NCI-H748 (cell line): ENCODE measurements around the gene PRKAR2B.
A peak's percentile ranks its signal among the peaks of the same experiment; 100 is the strongest.
"Not testable (repeated sequence)": the region's sequence is repeated elsewhere in the genome, so short reads cannot be mapped to it uniquely, and the experiment has no call there.

ENCODE experiments used
- DNase-seq: peaks from one replicate; lab custom pipeline; 2025; ENCODE audit not compliant: unreplicated experiment; lab: John Stamatoyannopoulos, UW

Gene PRKAR2B

GRCh38 chr7:107115762-107116540, 71.4 kb downstream of the PRKAR2B start:
- no peak for DNase-seq

GRCh38 chr7:107118109-107118900, 73.8 kb downstream of the PRKAR2B start:
- peak; percentile 5 for DNase-seq

GRCh38 chr7:107119376-107120105, 75.0 kb downstream of the PRKAR2B start:
- no peak for DNase-seq

GRCh38 chr7:107122486-107122911, 78.0 kb downstream of the PRKAR2B start:
- DNase-seq, result no peak

- no peak for DNase-seq
These were observed 78.9 kb downstream of the PRKAR2B start for GRCh38 chr7:107123392-107123791.

- DNase-seq, result peak; percentile 98
These were observed 81.0 kb downstream of the PRKAR2B start for GRCh38 chr7:107125475-107125874.

GRCh38 chr7:107128217-107128616, 83.7 kb downstream of the PRKAR2B start:
- DNase-seq, result no peak

GRCh38 chr7:107128748-107129147, 84.2 kb downstream of the PRKAR2B start:
- DNase-seq, result no peak

- peak; percentile 19 for DNase-seq
These were observed 86.1 kb downstream of the PRKAR2B start for GRCh38 chr7:107130487-107131220.

GRCh38 chr7:107133396-107133795, 88.9 kb downstream of the PRKAR2B start:
- DNase-seq, result no peak

GRCh38 chr7:107138696-107139420, 94.4 kb downstream of the PRKAR2B start:
- no peak for DNase-seq

GRCh38 chr7:107143875-107144274, 99.4 kb downstream of the PRKAR2B start:
- not testable (repeated sequence) for DNase-seq

- no peak for DNase-seq
These were observed 100.7 kb downstream of the PRKAR2B start for GRCh38 chr7:107145067-107145838.

- DNase-seq, result peak; percentile 26
These were observed 103.2 kb downstream of the PRKAR2B start for GRCh38 chr7:107147464-107148393.

- DNase-seq, result no peak
These were observed 104.2 kb downstream of the PRKAR2B start for GRCh38 chr7:107148721-107149120.

GRCh38 chr7:107149863-107150262, 105.4 kb downstream of the PRKAR2B start:
- DNase-seq, result no peak

GRCh38 chr7:107150375-107151073, 106.0 kb downstream of the PRKAR2B start:
- DNase-seq, result peak; percentile 71

GRCh38 chr7:107151538-107151937, 107.0 kb downstream of the PRKAR2B start:
- DNase-seq, result no peak
